Prostate gland (tissue), 2 donors: ENCODE measurements around the gene RFT1. TPM values are rescaled to one million over a fixed set of nuclear protein-coding genes. Genes with fewer than 3 reads are reported as not detected.

ENCODE experiments used
- DNase-seq: peaks from one replicate; pipeline ENCODE4 v3.0.0-alpha.2; 2019; ENCODE audit warnings: low spot score
- H3K27ac ChIP-seq, 2 donors: fragments of 200-600 bp; sonication (generic); 2 replicates each; pipeline ENCODE4 v1.5.1; 2017 to 2019
- H3K27me3 ChIP-seq: fragments of 200-600 bp; sonication (generic); replicated peaks from 2 replicates; pipeline ENCODE4 v1.5.1; 2019; ENCODE audit not compliant: insufficient read depth
- H3K36me3 ChIP-seq, 2 donors: fragments of 200-600 bp; sonication (generic); 1 replicate in 1 of 2; 2 replicates in 1 of 2; pipeline versions ENCODE4 v1.5.1 to v1.8.1; 2017 to 2019
- H3K4me1 ChIP-seq: fragments of 200-600 bp; sonication (generic); replicated peaks from 2 replicates; pipeline ENCODE4 v1.5.1; 2019
- H3K4me3 ChIP-seq, 2 donors: fragments of 200-600 bp; sonication (generic); 2 replicates each; pipeline ENCODE4 v1.5.1; 2017 to 2019
- H3K9me3 ChIP-seq: fragments of 200-600 bp; sonication (generic); 2 replicates; pipeline ENCODE4 v1.5.1; 2017
- CTCF ChIP-seq, 4 experiments: fragments of 200-600 bp in 2 of 4; fragments of 450-650 bp in 2 of 4; sonication (generic) in 2 of 4; IDR thresholded peaks; 1 replicate in 3 of 4; 2 replicates in 1 of 4; pipeline ENCODE4 v1.5.1; 2016 to 2019; ENCODE audit warnings: antibody characterized with exemption in 4 of 4, mild to moderate bottlenecking in 2 of 4, moderate library complexity in 2 of 4
- POLR2A ChIP-seq: fragments of 450-650 bp; IDR thresholded peaks from one replicate; pipeline ENCODE4 v1.6.1; 2016; ENCODE audit warnings: antibody characterized with exemption, mild to moderate bottlenecking
- POLR2AphosphoS5 ChIP-seq: sonication (generic); formaldehyde crosslinking; IDR thresholded peaks from one replicate; pipeline ENCODE4 v1.6.1; 2017; ENCODE audit warnings: antibody characterized with exemption
- WGBS: methylation state at CpG from one replicate; pipeline ENCODE4 v1.1.5; 2018; 5-methylcytosine and 5-hydroxymethylcytosine counted together
- intact Hi-C: fragments of 100-400 bp; cut with DNase I; formaldehyde crosslinking; loops from one replicate; pipeline ENCODE4 v1.14.2; 2022
- total RNA-seq, 2 donors: library from RNA; depleted of rRNA; stranded (reverse); fragments of >200 nt; gene quantifications; one replicate each; pipeline ENCODE4 v1.1.0, GENCODE V29; 2016

The RFT1 gene
- total RNA-seq, 2 donors from 2014 or later, result 10.3 to 31.1 TPM

- Histone ChIP-seq H3K4me1 (peaks cover 30% of the 10 kb centered on the region), H3K9me3 (no peaks in the 10 kb centered on the region), H3K4me3 (peak overlapping the region; percentile 97 to 99), H3K27me3 (no peaks in the 10 kb centered on the region), H3K36me3 (no peaks in the 10 kb centered on the region), H3K27ac (peak overlapping the region; percentile 92 to 95)
- DNase-seq, result no peak
- intact Hi-C loops, result no loop called here
- TF ChIP-seq POLR2AphosphoS5 (no peak), CTCF (IDR thresholded peaks at IDR 0.05) (no peak), POLR2A (no peak)
- 29% methylated on average over 4 of the region's 4 CpGs for WGBS
These were observed 29.9 kb upstream of the RFT1 start for GRCh38 chr3:53160061-53160659.

- H3K9me3 ChIP-seq, result no peaks in the 10 kb centered on the region
- WGBS, result 70% methylated on average over 9 of the region's 9 CpGs
- H3K4me3 ChIP-seq, result no peak overlapping the region
- H3K36me3 ChIP-seq, result no peaks in the 10 kb centered on the region
- H3K4me1 ChIP-seq, result peaks cover 30% of the 10 kb centered on the region
- peak overlapping the region; percentile 92 to 95 for H3K27ac ChIP-seq
- H3K27me3 ChIP-seq, result no peaks in the 10 kb centered on the region
- DNase-seq, result no peak
- intact Hi-C loops, result no loop called here
- TF ChIP-seq POLR2AphosphoS5 (no peak), CTCF (IDR thresholded peaks at IDR 0.05) (no peak), POLR2A (no peak)
These were observed 29.2 kb upstream of the RFT1 start for GRCh38 chr3:53159156-53160060.

GRCh38 chr3:53158765-53159155 is 28.5 kb upstream of the RFT1 start:
- 87% methylated on average over 2 of the region's 2 CpGs for WGBS
- DNase-seq, result no peak
- H3K9me3 ChIP-seq, result no peaks in the 10 kb centered on the region
- intact Hi-C loops, result no loop called here
- H3K27me3 ChIP-seq, result no peaks in the 10 kb centered on the region
- no peak overlapping the region for H3K27ac ChIP-seq
- H3K4me1 ChIP-seq, result peaks cover 36% of the 10 kb centered on the region
- H3K36me3 ChIP-seq, result no peaks in the 10 kb centered on the region
- H3K4me3 ChIP-seq, result no peak overlapping the region
- TF ChIP-seq POLR2A (no peak), POLR2AphosphoS5 (no peak), CTCF (IDR thresholded peaks at IDR 0.05) (no peak)

GRCh38 chr3:53157974-53158580 is 27.8 kb upstream of the RFT1 start:
- WGBS, result 64% methylated on average over 3 of the region's 3 CpGs
- Histone ChIP-seq H3K4me3 (no peak overlapping the region), H3K4me1 (peaks cover 38% of the 10 kb centered on the region), H3K9me3 (no peaks in the 10 kb centered on the region), H3K27ac (peak overlapping the region in 1 of 2 donors; percentile 68), H3K36me3 (no peaks in the 10 kb centered on the region), H3K27me3 (no peaks in the 10 kb centered on the region)
- no peak for TF ChIP-seq POLR2AphosphoS5
- no peak for TF ChIP-seq POLR2A
- no peak for TF ChIP-seq CTCF (IDR thresholded peaks at IDR 0.05)
- no peak for DNase-seq
- intact Hi-C loops, result no loop called here
